HG02870 (cell line): ENCODE measurements around the gene AEN.

Source experiments
- ATAC-seq: cut with Tn5 transposase; IDR thresholded peaks from one replicate; pipeline ENCODE4 v1.9.1; 2021; ENCODE audit warnings: mild to moderate bottlenecking, moderate library complexity; ENCODE audit not compliant: unreplicated experiment

AEN gene

DNA sequence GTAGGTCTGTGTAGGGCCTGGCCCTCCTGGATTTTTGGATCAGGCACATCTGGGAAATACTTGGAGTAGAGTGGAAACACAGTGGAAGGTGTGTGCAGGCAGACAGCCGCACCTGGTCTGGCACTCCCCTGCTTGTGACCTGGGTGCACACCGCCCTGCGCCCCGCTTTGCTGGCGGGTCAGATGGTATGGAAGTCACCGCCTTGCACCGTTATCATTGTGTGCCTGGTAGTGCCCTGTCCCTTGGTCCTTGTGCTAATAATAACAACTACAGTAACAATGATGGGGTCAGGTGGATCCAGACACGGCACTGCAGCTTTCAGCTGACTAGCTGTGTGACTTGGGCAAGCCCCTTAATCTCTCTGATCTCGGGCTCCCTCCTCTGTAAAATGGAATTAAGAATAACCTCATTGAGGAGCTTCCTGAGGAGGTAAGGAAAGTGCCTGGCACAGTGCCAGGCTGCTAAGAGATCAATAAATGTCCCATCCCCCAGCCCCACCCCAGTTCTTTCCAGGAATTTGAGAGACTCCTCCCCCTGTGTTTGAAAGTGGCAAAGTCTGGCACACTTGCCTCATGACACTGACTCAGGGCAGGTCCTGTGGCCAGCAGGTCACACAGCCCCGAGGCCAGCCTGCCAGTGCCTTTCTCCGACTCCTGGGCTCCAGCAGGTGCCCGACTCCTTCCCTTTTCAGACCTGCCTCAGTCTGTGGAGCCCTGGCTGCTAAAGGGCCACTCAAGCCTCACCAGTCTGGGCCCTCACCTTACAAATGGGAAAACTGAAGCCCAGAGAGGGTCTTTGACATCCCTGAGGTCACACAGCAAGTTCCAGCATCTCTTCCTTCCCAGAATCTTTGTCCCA is 27.4 kb downstream of the AEN start:
- ATAC-seq = no peak

DNA sequence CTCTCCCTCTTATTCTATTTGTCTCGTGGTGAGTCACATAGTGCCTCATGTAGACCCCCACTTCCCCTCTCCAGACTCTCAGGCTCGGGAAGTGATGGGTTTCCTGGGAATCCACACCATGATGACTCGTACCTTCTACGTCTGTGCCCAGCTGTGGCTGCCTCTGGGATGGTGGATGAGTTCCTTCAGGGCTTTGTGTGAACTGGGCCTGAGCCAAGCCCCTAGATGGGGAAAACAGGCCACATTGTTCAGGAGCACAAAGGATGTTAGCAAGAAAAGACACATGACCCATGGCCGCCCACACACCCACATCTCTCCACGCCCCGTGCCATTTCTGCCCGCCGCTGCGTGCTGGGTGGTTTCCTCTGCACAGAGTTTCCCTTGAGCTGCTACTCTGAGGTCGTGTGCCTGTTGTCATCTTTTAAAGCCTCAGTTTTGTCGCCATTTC is 28.2 kb downstream of the AEN start:
- peak; percentile 73 for ATAC-seq

DNA sequence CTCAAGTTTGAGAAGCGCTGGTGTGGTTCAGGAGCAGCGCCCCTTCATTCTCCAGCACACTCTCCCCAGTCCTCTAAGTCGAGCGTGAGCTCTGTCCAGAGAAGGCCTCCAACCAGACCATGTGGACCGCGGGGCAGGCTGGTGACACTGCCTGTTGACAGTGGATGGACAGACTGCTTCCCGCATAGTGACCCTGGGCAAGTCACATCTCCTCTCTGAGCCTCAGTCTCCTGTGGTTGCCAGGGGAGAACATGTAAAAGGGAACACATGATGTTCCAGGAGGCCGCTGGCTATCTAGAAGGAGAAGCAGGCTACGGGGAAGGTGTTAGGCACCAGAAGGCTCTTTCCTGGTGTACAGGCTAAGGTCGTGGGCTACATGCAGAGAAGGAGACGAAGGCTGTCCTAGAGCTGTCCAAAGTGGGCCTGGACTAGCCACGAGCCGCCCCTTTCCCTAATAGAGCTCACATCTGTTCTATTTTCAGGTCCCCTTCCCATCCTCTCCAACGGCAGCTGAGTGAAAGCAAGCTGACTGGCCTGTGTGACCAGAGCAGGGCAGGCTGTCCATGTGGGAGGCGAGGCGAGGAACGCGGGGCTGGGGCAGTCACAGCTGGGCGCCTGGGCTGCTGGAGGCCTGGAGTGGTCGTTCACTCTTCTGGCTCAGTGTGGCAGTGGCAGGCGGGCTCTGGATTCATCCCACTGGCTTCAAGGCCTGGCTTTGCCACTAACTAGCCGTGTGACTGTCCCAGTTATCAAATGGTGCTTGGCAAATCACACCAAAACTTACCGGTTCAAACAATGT is 28.8 kb downstream of the AEN start:
- no peak for ATAC-seq

DNA sequence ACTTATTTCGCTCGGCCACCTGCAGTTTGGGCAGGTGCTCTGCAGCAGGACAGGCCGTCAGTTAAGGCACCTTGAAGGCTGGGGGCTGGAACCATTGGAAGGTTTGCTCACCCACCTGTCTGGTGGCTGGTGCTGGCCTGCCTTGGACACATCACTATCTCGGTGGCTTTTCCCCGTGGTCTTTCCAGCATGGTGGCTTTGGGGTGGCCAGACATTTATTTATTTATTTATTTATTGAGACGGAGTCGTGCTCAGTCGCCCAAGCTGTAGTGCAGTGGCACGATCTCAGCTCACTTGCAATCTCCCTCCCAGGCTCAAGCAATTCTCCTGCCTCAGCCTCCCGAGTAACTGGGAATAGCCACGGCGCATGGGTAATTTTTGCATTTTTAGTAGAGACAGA is 29.4 kb downstream of the AEN start:
- ATAC-seq = no peak

DNA sequence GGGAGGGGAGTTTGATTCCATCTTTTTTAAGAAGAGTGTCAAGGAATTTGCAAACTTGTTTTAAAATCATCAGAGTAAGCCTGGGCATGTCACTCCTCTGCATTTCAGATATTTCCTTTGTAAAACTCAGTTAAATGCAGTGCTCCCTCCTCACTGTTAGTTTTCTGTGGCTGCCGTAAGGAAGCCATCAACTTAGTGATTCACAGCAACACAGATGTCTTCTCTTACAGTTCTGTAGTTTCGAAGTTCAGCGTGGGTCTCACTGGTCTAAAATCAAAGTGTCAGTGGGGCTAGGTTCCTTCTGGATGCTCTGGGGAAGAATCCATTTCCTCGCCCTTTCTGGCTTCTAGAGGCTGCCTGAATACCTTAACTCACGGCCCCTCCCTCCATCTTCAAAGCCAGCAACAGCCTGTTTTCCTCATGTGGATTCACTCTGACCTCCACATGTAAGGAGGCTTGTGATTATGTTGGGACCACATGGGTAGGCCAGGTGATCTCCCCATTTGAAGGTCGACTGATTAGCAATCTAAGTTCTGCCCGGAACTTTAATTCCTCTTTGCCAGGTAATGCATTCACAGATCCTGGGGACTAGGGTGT is 30.1 kb downstream of the AEN start:
- no peak for ATAC-seq

DNA sequence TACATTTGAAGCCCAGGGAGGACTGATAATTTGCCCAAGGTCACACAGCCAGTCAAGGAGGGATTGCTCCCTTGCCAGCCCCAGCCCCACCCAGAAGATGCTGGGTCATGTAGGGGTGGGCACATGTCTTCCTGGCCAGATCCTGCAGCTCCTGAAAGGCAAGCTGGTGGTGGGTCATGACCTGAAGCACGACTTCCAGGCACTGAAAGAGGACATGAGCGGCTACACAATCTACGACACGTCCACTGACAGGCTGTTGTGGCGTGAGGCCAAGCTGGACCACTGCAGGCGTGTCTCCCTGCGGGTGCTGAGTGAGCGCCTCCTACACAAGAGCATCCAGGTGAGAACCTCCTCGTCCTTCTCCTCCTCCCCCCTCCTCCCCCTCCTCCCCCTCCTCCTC is 30.8 kb downstream of the AEN start:
- no peak for ATAC-seq

DNA sequence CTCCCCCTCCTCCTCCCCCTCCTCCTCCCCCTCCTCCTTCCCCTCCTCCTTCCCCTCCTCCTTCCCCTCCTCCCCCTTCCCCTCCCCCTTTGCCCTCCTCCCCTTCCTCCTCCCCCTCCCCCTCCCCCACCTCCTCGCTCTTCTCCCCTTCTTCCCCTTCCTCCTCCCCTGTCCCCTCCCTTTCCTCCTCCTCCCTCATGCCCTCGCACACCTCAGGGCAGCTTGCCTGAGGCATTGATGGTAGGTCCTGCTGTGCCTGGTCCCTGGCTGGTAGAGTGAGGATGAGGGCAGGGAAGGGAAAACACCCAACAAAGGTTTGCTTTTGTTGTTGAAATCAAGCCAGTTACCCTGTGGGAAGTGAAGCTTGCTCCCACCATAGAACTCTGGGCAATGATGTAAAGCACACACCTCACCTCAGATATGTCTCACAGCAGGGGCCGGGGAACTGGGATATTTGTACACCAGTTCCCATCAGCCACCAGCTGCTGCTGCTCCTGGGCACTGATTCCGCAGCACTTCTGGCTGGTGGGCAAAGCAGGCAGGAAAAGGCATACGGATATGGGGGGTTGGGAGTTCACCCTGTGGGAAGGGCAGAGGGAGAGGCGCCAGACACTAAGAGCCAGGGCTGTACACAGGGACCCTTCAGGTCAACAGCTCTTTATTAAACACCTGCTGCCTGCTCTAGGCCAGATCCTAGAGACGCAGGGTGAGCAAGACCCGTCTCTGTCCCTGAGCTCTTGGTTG is 31.5 kb downstream of the AEN start:
- no peak for ATAC-seq

DNA sequence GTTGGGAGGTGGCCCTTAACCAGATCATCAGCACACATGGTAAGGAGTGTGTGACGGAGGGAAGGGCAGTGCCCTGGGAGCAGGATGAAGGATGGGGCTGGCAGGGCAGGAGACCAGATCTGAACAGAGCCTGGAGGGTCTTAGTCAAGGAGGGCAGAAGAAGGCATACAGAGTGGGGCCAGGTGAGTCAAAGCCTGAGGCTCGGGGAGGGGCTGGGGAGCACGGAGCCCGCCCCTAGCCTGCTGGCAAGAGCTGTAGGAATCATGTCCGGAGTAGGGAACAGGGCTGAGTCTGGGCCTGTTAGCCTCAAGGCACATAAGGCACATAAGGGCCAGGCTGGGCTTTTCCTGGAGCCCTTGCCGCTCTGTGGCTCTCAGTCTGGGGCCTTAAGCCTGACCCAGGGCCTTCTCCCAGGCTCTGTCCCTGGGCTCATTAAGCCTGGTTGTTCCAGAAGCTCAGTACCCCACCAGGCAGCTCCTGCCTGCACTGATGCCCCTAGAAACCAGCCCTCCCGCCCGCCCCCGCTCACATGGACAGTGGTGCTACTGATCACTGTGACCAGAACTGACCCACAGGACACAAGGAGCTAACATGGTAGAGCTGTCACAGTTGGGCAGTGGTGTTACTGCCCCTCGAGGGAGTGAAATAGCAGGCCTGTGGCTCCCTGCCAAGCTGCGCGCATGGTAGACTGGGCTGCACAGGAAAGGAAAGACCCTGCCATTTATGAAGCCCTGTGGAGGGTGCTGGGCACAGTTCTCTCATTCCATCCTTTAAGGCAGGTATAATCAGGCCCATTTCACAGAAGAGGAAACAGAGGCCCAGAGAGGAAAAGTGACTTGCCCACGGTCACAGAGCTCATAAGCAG is 32.3 kb downstream of the AEN start:
- ATAC-seq = no peak

DNA sequence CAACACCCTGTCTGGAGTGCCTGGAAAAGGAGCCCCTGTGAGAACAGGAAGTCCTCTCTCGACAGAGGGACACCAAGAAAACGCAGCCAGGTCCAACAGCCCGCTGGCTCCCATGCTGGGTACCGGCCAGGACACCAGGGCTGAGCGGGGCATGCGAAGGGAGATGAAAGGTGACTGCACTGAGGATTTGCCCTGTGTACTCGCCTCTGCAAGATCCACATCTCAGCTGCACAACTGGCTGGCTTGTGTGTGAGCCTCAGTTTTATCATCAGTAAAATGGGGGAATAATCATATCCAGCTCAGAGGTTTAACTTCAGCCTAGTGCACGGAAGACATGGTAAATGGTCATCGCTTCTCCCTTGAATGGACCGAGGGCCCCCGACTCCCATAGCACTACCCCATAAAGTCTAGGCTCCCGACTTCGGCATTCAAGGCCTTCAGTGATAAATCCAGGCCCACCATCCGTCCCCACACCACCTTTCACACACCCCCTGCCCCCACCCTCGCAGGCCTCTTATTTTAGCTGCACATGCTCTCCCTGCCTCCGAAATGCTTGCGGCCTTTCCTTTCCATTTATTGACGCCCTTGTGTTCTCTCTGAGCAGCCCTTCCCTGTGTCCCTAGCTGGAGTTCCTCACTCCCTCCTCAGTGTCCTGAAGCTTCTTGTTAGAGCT is 33.4 kb downstream of the AEN start:
- ATAC-seq = no peak

DNA sequence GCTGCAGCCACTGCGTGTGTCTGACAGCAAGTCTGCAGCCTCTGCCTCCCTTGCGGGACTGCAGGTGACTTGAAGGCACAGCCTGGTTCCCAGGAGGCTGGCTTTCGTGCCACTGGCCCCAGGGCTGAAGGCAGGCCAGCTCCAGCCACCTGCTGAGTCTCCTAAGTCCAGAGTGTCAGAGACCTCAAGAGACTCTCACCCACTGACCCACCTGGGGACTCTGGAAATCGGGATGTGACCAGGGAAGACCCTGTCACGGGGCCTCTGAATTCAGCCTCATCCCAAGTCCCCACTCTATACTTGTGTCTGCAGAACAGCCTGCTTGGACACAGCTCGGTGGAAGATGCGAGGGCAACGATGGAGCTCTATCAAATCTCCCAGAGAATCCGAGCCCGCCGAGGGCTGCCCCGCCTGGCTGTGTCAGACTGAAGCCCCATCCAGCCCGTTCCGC is 34.0 kb downstream of the AEN start:
- ATAC-seq = no peak

DNA sequence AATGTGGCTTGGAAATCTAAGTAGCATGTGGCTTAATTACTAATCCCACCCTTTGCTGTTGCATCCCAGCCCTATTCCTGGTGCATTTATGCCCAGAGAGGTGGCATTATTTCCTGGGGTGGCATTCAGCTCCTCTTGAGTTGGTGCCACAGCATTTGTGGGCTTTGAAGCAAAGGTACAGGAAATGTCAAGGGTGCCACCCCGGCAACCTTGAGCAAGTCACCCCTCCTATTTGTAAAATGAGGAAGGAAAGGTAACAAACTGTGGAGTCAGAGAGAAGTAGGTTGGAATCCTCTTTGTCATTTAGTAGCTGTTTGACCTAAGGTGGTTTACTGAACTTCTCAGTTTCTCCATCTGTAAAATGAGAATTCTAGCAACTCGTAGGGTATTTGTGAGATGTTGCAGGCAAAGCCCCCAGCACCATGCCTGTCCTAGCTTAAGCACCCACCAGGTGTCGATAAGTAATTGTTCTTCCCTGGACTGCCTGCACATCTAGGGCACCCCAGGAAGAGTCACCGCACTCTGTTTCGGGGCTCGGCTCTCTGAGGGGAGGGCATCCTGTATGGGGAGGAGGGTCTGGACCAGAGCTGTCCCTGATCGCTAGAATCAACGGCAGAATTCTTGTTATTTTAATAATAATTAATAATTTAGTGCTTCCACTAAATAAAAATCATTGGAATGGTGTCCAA is 34.8 kb downstream of the AEN start:
- ATAC-seq = no peak

DNA sequence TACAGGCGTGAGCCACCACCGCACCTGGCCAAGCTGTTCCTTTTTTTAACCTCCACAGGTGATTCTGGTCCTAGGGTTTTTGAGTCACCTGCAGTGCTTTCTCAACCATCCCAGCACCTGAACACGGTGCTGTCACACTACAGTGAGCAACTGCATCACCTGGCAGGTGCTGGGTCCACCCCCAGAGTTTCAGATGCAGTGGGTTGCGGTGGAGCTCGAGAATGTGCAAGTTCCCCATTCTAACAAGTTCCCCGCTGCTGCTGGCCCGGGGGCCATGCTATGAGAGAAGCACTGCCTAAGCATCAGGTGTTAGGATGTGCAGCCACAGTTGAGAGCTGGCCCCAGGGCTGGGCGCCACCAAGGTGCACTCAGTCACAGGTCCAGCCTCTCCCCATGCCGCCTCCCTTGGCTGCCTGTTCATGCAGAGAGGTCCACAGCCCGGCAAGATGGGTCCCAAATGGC is 35.7 kb downstream of the AEN start:
- peak; percentile 93 for ATAC-seq

DNA sequence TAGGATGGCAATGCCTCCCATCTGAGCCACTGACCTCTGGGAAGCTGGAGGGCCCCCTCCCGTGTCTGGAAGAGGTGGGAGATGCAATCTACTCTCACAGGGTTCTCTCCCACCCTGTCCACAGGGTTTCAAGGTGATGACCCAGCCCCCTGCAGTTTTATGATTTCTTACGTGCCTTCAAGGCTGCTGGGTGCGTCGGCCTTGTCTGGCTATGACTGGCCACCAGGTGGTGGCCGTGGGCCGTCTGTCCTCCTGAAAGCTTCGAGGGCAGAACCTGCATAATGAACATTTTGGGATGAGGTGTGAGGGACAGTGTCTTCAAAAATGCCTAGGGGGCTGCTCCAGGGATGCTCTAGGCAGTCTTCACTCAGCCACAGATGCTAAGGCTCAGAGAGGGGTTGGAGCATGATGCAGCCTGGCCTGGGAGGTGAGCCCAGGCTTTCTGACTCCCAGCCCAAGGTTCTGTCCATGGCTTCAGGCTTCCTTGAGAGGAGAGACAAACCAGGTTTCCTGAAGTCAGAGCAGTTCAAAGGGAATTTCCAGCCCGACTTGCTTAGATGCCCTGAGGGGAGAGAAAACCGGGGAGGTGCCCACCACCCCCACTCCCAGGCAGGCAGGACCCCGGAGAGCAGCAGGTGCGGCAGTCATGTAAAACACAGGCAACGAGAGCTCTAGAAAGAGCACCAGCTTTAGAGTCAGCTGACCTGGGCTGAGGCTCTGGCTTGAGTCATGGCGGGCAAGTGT is 36.4 kb downstream of the AEN start:
- no peak for ATAC-seq

DNA sequence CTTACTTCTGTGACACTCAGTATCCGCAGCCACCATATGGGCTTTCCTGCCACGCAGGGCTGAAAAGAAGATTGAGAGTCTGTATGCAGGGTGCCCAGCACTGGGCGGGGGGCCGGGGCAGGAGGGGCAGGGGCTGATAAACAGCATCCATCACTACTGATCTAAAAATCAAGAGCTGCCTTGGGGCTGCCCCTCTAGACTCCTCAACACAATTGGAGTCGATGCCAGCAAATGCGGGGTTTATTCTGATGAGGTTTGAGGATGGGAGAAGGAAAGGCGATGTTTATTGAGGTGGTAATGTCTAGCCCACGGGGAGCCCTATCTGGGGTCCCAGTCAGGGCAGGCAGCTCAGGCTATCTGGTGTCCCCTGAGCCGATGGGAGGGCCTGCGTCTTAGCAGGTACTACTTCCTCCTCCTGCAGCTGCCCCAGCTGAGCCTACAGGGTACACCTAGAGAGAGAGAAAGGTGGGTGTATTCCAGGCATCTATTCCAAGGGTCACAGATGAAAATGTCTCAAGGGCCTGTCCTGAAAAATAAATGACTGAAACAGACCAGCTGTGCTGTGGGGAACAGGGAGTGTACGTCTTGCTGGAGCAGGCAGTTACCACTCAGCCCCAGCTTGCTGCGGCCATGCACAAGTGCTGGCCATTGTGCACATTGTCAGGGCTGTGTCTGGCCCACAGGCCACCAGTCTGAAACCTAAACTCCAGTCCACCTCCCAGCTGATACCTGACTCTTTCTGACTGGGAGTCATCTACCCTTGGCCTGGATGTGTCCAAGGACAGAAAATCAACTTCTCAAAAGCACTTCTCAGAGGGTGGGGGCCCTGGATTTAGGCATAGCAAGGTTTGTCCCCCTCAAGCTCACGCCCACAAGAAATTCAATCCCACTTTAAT is 37.2 kb downstream of the AEN start:
- ATAC-seq = no peak

DNA sequence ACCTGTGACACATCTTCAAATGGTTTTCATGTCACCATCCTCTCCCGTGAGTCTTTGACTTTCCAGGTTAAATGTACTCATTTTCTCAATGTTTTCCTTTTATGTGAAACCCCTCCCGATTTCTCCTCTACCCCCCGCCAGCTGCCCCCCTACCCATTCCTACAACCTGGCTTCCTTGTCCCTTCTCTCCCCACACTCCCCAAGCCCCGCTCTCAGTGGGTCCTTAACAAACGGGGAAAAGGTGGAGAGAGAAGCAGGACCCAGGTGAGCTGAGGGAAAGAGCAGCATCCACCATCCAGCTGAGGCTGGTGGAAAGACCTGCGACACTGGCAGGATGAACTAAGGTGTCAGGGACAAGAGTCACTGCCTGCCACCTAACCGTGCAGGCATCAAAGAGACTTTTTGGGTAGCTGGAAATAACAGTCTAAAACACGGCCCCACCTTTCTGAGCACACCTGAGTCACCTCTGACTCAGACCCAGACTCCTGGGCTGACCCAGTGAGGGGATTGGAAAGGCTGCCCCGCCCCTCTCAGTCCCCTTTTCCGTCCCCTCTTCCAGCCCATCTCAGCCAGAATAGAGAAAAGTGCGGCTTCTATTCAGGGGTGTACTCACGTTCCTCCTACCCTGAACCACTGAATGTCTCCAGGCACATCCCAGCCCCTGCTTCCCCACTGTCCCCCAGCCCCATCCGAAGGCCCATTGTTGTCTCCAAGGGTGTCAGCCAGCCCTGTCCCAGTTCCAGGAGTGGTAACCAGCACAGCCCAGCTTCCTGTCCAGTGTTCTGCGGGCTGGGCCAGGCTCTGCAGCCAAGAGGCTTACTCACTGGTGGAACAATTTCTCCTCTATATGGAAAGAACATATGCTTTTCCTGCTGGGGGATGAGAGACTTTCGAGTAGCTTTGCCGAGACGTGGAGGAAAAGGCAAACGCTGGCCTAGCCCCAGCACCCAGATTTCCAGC is 38.1 kb downstream of the AEN start:
- ATAC-seq = no peak
